NCI-H1417 treated with DMSO at 0.1 percent for 48 hours (cell line): ENCODE measurements around the gene PPP1R1B.

Source experiments
- DNase-seq: peaks from one replicate; lab custom pipeline; 2025; lab: John Stamatoyannopoulos, UW

PPP1R1B gene

DNA sequence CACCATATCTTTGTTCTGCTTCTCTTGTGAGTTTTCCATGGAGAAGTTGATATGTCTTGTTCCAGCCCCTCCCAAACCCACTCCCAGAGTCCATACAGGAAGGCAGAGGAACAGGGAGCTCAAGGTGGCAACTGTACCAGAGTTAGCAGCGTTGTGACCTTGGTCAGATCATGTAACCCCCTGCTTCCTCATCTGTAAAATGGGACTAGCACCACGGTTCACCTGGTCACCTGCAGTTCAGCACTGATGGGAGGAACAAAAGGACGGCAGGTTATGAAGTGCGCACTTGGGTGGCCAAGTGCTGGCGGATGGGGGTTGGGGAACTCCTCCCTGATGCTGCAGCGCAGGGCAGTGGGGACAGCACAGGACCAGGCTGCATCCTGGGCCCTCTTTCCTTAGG lies 11.3 kb upstream of the PPP1R1B start:
- DNase-seq: no peak

DNA sequence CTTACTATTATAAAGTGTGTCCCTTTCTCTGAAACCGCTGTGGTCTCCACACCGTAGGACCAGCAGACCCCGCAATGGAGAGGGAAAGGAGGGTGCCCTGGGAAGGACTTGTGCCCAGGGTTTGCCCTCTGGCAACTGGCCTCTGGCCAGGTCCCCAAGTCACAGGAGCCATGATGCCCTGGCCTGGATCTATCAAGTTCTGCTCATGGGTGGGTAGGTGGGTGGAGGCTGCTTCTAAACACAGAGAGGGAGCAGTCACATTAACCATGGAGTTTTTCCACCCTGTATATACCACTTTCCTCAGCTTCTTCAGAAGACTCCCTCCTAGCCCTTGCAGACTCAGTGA lies 9.7 kb upstream of the PPP1R1B start:
- DNase-seq: no peak

GRCh38 chr17:39617446-39618245 lies 9.1 kb upstream of the PPP1R1B start:
- no peak for DNase-seq

GRCh38 chr17:39618246-39618913 lies 8.4 kb upstream of the PPP1R1B start:
- DNase-seq: no peak

DNA sequence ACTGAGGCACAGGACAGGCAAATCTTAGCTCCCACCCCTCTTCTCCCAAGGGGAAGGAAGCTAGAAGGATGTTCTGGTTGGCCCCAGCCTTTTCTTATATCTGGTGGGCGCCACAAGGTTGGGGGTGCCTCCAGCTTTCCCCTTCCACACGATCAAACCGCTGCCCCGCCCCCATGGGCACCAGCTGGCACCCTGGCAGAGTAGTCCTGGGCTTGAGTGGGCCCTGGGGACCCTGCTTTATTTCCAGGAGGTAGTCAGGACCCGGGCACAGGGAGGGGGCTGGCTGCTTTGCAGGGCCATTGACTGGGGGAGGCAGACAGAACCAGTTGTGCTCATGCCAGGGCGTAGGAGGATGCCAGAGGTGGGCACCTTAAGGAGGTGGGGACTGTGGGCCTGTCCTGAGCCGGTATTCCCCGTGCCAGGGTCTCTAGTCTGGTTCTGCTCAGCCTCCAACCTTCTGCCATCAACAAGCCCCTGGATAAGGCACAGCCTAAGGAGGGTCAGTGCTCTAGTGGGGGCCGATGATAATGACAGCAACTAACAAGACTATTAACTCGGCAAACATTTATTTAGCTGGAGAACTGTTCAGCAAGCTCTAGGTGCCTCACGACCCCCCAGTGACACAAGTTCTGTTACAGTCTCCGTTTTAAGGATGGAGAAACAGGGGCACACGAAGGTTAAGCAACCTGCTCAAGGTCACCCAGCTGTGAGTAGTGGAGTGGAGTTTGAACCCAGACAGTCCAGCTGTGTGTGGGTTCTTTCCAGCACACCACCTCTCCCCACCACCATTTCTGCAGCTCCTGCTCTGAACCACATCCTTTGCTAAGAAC lies 7.6 kb upstream of the PPP1R1B start:
- DNase-seq: no peak

GRCh38 chr17:39619786-39620101 lies 7.0 kb upstream of the PPP1R1B start:
- DNase-seq: no peak

GRCh38 chr17:39621523-39622379 lies 5.0 kb upstream of the PPP1R1B start:
- no peak for DNase-seq

- no peak for DNase-seq
These were observed 4.3 kb upstream of the PPP1R1B start for GRCh38 chr17:39622380-39623006.

GRCh38 chr17:39623356-39623950 lies 3.3 kb upstream of the PPP1R1B start:
- DNase-seq: no peak

DNA sequence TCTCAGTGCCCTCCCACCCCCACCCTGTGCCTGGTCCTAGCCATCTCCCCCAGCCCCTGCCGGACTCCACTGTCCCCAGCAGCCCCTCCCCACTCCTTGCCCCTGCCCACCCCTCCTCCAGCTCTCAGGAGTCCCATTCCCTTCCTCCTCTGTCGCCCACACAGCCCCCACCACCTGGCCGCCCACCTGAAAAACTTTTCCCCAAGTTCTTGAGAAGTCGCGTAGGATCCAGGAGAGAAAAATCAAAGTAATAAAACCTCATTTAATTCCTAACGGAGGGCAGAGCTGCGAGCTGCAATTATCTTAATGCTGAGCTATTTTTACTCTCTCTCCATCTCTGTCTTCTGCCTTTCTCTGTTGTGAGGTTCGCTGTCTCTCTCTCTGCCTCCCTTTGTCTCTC lies 2.4 kb upstream of the PPP1R1B start:
- no peak for DNase-seq

GRCh38 chr17:39625198-39625785 lies 1.5 kb upstream of the PPP1R1B start:
- no peak for DNase-seq

DNA sequence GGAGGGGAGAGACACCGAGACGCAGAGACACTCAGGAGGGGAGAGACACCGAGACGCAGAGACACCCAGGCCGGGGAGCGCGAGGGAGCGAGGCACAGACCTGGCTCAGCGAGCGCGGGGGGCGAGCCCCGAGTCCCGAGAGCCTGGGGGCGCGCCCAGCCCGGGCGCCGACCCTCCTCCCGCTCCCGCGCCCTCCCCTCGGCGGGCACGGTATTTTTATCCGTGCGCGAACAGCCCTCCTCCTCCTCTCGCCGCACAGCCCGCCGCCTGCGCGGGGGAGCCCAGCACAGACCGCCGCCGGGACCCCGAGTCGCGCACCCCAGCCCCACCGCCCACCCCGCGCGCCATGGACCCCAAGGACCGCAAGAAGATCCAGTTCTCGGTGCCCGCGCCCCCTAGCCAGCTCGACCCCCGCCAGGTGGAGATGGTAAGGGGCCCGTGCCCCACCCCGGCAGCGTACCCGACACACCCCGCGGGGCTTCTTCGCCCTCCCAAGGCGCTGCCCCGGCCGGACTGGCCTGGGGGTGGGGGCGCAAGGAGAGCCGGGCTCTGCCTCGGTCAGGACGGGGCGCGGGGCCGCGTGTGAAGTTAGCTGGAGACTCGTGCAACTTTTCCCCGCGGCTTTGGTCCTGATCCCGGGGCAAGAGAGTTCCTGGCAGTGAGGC lies 427 bp downstream of the PPP1R1B start:
- DNase-seq: no peak

GRCh38 chr17:39627712-39628516 lies 1.2 kb downstream of the PPP1R1B start:
- DNase-seq: no peak

DNA sequence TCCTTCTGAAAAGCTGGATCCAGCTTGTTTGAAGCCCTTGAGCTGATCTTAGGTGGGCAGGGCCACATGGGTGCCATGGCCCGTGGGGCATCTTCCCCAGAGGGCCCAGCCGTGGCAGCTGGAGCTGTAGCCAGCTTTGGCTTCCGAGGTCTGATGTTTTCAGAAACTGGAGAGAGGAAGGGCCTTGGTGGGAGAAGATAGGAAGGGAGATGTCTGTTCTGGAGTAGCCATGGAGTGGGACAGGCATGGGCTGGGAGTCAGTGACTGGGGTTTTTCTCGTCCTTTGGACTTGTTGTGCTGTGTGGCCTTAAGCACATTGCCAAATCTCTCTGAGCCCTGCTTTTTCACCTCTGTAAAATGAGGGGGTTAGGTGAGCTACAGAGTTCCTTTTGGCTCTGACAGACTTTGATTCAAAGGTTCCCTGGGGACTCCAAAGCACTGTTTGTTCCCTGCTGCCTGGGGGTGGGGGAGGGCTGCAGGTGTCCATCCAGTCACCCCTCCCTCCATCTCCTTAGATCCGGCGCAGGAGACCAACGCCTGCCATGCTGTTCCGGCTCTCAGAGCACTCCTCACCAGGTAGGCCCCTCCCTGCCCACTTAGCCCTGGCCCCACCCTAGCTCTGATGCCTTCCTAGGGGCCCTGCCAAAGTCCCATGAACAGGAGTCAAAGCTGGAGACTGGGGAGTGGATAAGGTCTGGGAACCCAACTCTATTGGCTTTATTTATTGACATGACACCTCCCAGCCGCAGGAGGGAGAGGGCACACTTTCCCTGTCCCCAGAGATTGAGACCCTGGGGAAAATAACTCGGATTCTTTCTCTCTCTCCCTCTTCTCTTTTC lies 2.1 kb downstream of the PPP1R1B start:
- no peak for DNase-seq

- no peak for DNase-seq
These were observed 2.7 kb downstream of the PPP1R1B start for GRCh38 chr17:39629494-39629880.

DNA sequence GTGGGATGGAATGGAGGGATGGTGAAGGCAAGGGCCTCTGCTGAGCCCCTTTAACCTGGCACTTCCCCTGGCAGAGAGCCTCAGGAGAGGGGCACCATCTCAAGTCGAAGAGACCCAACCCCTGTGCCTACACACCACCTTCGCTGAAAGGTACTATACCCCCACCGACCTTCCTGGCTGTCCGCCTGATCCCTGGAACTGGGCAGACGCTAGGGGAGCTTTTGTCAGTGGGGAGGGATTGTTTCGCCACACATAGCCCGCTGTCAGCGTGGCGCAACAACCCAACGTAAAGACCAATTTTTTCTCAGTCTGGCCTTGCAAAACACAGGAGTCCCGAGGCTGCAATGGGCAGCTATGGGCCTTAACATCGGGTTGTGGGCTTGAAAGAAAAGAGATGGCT lies 3.1 kb downstream of the PPP1R1B start:
- no peak for DNase-seq

GRCh38 chr17:39631403-39631802 lies 4.7 kb downstream of the PPP1R1B start:
- no peak for DNase-seq

GRCh38 chr17:39632153-39632941 lies 5.6 kb downstream of the PPP1R1B start:
- no peak for DNase-seq
